Stomach (tissue), 4 donors: ENCODE measurements around the gene FBXO7.

Source experiments
- POLR2A ChIP-seq, 4 donors: fragments of 450-650 bp; IDR thresholded peaks; one replicate each; pipeline ENCODE4 v1.6.1; 2016; ENCODE audit warnings: antibody characterized with exemption in 4 of 4, control low read depth in 2 of 4, mild to moderate bottlenecking in 1 of 4, moderate library complexity in 1 of 4
- TF ChIP-seq, protein P1 (sequence below), 7 experiments: fragments of 450-650 bp in 4 of 7; fragments of 200-600 bp in 3 of 7; sonication (generic) in 3 of 7; IDR thresholded peaks; one replicate each; pipeline ENCODE4 v1.5.1; 2016 to 2019; ENCODE audit warnings: antibody characterized with exemption in 7 of 7, control low read depth in 2 of 7, mild to moderate bottlenecking in 1 of 7

- TF ChIP-seq, protein P1, sequence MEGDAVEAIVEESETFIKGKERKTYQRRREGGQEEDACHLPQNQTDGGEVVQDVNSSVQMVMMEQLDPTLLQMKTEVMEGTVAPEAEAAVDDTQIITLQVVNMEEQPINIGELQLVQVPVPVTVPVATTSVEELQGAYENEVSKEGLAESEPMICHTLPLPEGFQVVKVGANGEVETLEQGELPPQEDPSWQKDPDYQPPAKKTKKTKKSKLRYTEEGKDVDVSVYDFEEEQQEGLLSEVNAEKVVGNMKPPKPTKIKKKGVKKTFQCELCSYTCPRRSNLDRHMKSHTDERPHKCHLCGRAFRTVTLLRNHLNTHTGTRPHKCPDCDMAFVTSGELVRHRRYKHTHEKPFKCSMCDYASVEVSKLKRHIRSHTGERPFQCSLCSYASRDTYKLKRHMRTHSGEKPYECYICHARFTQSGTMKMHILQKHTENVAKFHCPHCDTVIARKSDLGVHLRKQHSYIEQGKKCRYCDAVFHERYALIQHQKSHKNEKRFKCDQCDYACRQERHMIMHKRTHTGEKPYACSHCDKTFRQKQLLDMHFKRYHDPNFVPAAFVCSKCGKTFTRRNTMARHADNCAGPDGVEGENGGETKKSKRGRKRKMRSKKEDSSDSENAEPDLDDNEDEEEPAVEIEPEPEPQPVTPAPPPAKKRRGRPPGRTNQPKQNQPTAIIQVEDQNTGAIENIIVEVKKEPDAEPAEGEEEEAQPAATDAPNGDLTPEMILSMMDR (IDR thresholded peaks at IDR 0.05) = no peak
- TF ChIP-seq POLR2A (IDR thresholded peaks at IDR 0.05) = no peak
Measured at GRCh38 chr22:32426881-32427280, 47.7 kb upstream of the FBXO7 start.
